Activated T-helper 1 cell treated with anti-CD3 and anti-CD28 coated beads, Interleukin-2, amount 50 U/mL, for 16 hours (primary cell): ENCODE results near the gene ADAM8.
"Not testable (repeated sequence)": the region's sequence is repeated elsewhere in the genome, so short reads cannot be mapped to it uniquely, and the experiment has no call there.

ENCODE experiments used
- DNase-seq, 2 donors: peaks; one replicate each; pipeline ENCODE4 v3.0.0-alpha.2; 2020; ENCODE audit warnings: low read depth in 1 of 2, low spot score in 1 of 2

Gene ADAM8

DNA sequence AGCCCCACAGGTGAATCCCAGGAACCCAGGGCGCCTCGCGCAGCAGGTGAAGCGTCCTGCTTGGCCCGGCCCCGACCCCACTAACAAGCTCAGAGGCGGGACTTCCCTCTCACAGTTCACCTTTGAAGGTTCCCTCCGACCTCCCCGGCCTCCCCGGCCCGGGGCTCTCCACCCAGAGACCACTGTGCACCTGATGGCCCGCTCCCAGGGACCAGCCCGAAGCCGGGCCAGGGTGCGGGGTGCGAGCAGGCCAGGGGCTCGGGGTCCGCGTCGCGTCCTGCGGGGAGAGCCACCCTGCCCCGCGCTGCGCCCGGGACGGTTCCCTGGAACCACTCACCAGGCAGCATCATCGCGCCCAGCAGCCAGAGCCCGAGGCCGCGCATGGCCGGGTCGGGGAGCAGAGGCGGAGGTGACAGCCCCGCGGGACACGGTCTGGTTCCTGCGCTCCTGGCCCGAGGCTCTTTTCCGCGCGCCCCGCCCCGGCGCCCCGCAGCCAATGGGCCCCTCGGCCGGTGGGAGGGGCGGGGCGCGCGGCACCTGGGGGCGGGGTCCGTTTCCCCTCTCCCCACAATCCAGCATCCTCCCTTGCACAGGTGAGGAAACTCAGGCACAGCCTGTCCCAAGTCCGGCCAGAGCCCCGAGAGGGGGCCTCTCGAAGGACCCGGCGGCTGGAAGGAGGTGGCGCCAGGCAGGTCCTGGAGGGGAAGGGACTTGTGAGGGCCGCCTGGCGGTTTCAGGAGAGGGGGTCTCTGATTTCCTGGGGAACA lies at the start of gene ADAM8:
Gene ADAM8, minus strand, starts transcription at position 434 of the 767 bp plus-strand sequence. Its CDS starts 51 bp downstream, at position 383.
- peak in 1 of 2 donors; percentile 56 for DNase-seq

DNA sequence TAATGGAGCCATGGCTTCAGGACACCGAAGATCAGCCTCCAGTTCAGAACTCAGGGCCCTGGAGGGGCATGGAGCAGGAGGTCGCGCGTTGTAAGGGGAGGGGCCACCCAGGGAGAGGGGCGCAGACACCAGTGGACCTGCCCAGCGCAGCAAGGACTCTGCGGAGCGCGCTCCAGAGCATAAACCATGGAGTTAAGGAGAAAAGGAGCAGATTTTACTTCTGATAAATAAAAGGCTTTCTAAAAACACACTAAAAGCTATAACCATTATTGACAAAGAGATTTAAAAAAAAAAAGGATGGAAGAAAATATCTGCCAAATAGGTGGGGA lies 49.5 kb upstream of the ADAM8 start:
- no peak for DNase-seq

DNA sequence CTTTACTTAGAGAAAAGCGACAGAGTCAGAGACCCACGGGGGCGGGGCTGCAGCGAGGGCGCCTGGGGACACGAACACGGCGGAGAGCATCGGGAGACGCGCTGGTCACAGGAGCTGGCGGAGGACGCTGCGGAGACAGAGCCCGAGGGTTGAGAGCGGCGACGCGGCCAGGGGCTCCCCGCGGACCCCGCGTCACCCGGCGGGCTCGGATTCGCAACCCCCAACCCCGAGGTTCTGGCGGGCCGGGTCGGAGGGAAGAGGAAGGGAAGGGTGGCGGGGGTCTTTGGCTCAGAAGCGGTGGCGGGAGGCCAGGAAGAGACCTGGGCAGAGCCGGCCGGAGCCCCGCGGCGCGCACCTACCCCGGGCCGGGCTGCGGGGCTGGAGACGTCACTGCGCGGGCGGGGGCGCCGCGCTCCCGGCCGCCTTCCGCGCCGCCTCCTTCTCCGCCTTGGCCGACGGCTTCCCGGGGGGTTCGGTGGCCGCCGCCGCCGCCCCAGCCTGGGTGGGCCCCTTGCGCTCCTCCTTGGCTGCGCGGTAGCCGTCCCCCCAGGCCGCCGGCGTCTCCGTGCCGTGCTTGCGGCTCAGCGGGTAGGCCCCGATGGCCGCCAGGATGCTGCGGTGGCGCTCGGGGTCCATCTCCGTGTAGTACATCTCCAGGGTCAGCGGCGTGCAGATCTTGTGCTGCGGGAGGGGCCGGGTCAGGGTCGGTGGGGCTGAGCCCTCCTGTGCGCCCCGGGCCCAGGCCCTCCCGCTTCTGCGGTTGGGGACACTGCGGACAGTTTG lies 49.0 kb upstream of the ADAM8 start:
- no peak for DNase-seq

DNA sequence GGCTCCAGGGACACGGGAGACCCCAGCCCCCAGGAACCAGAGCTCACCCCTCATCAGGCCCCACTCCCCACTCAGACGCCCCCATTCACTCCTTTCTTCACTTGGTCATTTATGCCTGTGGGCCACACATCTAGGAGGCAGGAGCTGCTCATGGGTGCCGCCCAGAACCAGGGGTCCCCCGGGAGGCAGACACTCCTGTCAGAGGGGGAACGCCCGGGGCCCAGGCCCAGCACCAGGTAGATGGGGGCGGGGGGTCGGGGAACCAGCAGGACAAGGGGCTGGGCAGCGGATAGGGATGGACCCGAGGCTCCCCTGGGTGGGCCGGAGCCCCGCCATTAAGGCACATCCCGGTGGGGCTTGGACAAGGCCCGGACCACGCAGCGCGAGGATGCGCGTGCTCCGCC lies 48.2 kb upstream of the ADAM8 start:
- DNase-seq = no peak

DNA sequence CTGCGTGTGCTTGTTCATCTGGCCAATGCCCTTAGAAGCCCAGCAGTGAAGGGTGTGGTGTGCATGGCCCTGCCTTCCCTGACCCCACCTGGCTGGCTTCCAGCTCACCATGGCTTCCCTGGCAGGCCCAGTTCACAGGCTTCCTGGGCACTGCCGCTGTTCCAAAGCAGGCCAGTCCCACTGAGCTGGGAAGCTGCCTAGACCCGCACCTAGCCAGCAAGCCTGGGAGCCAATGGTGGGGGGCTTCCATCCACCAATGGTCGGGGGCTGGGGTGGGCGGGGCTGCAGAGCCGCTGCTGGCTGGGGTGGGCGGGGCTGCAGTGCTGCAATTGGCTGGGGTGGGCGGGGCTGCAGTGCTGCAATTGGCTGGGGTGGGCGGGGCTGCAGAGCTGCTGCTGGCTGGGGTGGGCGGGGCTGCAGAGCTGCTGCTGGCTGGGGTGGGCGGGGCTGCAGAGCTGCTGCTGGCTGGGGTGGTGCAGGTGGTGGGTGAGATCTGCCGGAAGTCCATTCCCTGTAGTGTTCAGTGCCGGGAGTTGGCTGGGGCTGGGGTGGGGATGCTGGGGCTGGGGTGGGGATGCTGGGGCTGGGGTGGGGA lies 47.6 kb upstream of the ADAM8 start:
- no peak for DNase-seq

DNA sequence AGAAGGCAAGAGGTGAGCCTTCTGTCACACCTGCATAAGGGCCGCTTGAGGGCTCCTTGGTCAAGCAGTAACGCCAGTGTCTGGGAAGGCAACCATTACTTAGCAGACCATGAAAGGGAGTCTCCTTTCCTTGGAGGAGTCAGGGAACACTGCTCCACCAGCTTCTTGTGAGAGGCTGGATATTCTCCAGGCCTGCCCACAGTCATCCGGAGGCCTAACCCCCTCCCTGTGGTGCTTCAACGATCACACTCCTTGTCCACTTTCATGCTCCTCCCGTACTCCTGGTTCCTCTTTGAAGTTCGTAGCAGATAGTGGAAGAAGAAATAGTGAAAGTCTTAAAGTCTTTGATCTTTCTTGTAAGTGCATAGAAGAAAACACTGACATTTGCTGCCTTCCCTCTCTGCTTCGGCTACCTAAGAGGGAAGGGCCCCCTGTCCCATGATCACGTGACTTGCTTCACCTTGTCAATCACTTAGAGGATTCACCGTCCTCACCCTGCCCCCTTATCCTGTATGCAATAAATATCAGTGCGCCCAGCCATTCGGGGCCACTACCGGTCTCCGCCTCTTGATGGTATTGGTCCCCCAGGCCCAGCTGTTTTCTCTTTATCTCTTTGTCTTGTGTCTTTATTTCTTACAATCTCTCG lies 45.5 kb upstream of the ADAM8 start:
- DNase-seq = not testable (repeated sequence)

DNA sequence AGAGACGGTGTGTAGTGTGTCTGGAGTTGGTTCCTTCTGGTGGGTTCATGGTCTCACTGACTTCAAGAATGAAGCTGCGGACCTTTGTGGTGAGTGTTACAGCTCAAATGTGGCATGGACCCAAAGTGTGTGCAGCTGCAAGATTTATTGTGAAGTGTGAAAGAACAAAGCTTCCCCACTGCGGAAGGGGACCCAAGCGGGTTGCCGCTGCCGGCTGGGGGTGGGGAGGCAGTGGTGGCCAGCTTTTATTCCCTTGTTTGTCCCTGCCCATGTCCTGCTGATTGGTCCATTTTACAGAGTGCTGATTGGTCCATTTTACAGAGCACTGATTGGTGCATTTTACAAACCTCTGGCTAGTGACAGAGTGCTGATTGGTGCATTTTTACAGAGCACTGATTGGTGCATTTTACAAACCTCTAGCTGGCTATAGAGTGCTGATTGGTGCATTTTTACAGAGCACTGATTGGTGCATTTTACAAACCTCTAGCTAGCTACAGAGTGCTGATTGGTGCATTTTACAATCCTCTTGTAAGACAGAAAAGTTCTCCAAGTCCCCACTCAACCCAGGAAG lies 44.3 kb upstream of the ADAM8 start:
- DNase-seq = not testable (repeated sequence)

DNA sequence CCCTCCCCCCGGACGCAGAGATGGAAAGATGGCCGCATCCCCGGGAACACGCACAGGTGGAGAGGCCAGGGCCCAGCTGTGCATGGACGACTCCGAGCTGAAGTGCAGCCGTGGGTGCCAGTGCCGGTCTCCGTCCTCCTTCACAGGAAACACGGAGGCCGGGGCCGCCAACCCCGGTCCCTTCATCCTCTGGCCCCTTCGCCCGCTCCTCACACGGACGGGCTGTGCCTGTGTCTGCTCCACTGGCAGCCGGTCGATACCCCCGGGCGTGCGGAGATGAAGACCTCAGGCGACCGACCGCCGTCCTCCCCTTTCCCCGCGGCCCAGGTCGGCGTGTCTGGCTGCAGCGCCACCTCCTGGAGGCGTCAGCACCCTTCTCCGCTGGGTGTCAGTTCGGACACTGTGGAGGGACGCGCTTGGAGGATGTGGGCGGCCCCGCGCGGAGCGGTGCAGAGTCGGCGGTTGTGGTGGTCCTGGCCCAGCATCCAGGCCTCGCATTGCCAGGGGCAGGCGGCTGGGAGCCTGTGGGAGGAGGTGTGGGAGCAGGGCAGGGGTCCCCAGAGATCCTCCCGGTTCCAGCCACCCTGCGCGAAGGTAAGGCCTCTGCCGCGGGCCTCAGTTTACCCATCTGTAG lies 41.9 kb upstream of the ADAM8 start:
- peak; percentile 44 to 54 for DNase-seq

DNA sequence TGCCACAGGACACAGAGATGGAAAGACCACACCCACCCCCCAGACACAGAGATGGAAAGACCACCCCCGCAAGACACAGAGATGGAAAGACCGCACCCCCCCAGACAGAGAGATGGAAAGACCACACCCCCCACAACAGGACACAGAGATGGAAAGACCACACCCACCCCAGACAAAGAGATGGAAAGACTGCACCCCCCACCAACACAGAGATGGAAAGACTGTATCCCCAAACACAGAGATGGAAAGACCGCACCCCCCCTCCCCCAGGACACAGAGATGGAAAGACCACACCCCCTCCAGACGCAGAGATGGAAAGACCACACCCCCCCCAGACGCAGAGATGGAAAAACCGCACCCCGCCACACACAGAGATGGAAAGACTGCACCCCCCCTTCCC lies 40.1 kb upstream of the ADAM8 start:
- no peak for DNase-seq

DNA sequence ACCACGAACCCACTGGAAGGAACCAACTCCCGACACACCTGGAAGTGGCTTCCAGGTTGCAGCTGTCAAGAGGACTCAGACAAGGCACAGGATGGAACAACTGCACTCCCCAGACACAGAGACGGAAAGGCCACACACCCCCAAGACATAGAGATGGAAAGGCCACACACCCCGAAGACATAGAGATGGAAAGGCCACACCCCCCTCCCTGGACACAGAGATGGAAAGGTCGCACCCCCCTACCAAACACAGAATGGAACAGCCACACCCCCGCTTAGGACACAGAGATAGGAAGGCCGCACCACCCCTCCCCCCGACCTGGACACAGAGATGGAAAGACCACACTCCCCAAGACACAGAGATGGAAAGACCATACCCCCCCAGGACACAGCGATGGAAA lies 39.6 kb upstream of the ADAM8 start:
- no peak for DNase-seq

DNA sequence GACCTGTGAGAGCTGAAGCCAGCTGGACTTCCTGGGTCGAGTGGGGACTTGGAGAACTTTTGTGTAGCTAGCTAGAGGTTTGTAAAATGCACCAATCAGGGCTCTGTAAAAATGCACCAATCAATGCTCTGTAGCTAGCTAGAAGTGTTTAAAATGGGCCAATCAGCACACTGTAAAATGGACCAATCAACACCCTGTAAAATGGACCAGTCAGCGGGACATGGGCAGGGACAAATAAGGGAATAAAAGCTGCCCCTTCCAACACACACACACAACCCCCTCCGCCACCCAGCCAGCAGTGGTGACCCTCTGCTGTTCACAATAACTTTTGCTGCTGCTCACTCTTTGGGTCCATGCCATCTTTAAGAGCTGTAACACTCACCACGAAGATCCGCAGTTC lies 39.2 kb upstream of the ADAM8 start:
- no peak for DNase-seq

DNA sequence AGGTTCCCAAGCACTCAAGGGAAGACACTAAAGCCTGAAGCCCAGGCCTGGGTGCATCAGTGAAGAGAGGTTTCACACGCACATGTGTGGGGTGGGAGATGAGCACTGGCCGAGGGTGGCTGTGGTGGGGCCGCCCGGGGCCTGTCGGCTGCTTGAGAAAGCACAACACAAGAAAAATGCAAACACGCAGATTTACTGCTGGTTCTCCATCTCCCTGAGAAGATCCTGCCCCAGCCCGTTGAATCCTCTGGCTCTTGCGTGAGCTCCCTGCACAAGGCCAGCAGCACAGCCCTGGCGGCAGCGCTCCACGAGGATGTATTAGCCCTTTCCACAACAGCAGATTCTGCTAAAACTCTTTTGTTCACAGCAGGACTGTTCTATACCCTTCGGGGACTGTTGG lies 38.2 kb upstream of the ADAM8 start:
- no peak for DNase-seq

DNA sequence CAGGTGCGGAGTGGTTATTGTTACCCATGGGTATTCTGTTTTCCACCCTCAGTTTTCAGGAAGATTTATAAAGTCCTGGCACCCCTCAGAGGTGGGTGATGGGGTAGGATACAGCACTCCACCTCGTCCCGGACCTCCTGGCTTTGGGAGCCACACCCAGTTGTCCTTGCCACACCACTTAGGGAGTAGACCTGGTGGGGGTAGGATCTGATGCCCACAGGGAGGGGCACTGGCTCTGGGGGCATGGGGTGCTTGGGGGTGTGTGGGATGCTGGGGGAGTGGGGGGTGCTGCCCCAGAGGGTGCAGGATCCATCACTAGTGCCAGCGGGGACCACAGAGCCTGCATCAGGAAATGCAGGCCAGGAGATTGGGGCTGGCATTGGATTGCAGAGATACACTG lies 36.5 kb upstream of the ADAM8 start:
- DNase-seq = no peak

DNA sequence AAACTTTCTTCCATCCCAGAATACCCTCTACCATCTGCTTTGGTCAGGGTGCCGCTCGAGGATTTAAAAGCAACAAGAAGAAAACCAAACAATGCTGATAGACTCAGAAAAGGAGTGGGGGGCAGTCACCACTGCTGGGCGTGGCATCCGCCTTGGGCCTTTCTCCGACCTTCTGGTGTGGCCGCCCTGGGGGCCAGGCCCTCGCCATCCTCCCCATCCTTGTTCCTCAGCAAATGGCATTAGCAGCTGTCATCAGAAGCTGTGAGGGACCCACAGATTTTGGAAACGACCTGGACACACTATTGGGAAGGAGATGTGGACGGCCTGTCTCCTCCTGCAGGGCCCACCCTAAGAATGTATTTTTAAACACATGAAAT lies 36.1 kb upstream of the ADAM8 start:
- DNase-seq = no peak

DNA sequence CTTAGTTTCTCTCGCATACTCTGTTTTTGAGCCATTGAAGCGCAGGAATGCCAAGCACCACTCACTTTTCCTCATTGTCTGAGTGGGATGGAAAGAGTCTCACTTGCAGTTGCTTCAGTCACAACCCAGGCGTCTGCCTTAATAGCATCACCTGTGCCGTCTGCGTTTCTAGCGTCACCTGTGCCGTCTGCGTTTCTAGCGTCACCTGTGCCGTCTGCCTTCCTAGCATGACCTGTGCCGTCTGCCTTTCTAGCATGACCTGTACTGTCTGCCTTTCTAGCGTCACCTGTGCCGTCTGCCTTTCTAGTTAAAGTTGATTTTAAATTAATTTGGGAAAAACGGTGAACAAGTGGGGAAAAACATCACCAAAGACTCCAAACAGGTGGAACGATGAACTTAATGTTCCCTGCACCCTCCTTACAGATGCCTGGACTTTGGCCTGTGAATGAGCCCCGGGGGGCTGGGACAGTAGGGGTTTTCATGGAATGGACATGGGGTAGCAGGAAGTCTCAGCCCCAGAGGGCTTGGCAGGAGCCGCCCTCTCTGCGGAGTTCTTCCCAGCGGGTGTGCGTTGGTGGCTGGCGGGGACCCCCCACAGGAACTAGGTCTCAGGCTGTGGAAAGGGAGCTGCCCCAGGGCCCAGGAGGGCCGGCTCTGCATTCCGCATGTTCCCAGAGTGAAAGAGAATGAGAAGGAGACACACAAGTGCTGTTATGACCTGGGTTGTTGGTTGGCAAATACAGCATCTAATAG lies 35.5 kb upstream of the ADAM8 start:
- no peak for DNase-seq

DNA sequence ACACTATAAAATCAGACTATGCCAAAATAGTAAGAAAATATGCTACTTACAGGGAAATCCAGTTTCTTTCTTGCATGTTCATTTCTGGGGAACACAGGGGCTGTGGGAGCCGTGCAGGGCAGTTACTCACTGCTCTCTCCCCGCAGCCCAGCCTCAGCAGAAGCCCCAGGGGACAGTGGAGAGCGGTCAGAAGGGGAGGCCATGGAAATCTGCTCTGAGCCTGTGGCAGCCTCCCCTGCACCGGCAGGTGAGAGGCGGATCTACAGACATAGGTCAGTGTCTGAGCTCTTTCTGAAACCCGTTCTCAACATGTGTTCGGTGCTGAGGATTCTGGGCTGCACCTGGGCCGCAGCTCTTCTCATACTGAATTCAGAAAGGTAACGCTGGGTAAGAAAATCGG lies 34.9 kb upstream of the ADAM8 start:
- DNase-seq = no peak

DNA sequence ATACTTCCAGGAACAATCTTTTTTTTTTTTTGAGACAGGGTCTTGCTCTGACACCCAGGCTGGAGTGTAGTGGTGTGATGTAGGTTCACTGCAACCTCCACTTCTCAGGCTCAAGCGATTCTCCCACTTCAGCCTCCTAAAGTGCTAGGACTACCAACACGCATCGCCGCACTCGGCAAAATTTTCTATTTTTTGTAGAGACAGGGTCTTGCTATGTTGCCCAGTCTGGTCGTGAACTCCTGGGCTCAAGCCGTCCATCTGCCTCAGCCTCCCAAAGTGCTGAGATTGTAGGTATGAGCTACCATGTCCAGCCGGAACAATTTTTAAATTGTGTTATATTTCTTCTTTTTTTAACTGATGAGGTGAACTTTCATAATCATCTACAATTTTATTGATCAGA lies 34.1 kb upstream of the ADAM8 start:
- DNase-seq = no peak

DNA sequence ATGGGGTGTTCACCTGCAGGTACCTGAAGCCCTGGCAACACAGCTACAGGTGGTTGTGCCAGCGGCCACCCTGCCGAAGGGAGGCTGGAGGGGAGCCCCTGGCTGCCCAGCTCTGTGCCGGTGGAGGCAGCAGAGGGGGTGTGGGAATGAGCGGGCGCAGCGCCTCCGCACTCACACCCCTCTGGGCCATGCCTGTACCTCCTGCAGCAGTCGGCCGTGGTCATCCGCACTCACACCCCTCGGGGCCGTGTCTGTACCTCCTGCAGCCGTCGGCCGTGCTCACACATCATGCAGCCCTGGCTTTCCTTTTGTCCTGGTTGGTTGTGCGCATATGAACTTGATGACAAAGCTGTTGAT lies 33.7 kb upstream of the ADAM8 start:
- no peak for DNase-seq

DNA sequence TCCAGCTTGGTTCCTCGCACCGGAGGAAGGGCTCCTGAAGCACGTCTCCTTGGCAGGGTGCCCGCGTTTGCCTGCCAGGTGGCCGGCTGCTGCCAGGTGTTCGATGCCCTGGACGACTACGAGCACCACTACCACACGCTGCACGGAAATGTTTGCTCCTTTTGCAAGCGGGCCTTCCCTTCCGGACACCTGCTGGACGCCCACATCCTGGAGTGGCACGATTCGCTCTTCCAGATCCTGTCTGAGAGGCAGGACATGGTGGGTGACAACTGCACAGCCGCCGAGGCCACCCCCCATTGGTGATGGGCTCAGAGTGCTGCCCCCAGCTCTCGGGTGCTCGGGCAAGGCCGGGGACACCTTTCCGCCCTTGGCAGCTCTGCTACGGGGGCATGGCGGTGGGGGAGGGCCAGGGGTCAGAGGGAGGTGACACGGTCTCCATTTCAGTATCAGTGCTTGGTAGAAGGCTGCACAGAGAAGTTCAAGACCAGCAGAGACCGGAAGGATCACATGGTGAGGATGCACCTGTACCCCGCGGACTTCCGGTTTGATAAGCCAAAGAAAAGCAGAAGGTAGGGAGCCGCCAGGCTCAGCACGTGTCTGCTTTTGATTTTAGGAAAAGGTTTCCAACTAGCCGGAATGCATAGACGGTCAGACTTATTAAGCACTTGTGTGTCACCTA lies 33.2 kb upstream of the ADAM8 start:
- no peak for DNase-seq
